A673 (cell line): ENCODE measurements around the gene NLGN3. TPM values are rescaled to one million over a fixed set of nuclear protein-coding genes. Genes with fewer than 3 reads are reported as not detected.
"Not testable (repeated sequence)": the region's sequence is repeated elsewhere in the genome, so short reads cannot be mapped to it uniquely, and the experiment has no call there.

Experiments
- BruUV-seq: library from RNA; stranded (reverse); fragments of 400-500 nt; replicated peaks from 2 replicates; lab custom pipeline; 2021; lab: Mats Ljungman, UMichigan
- CTCF ChIA-PET: fragments of 300-600 bp; sonication (Branson Sonifier 250); formaldehyde crosslinking; loops from one replicate; lab custom pipeline; 2022; ENCODE audit warnings: antibody characterized with exemption; lab: Charles Lee
- POLR2A ChIA-PET: fragments of 300-600 bp; sonication (Branson Sonifier 250); formaldehyde crosslinking; loops from one replicate; lab custom pipeline; 2022; ENCODE audit warnings: antibody characterized with exemption; ENCODE audit not compliant: low non-redundant PET; lab: Charles Lee
- DNase-seq: peaks from one replicate; pipeline ENCODE4 v3.0.0-alpha.2; 2015; ENCODE audit warnings: low spot score
- H3K27ac ChIP-seq: fragments of 200-600 bp; sonication (generic); 2 replicates; pipeline ENCODE4 v1.5.1; 2016; ENCODE audit warnings: mixed run types, low read depth, mild to moderate bottlenecking, mixed read lengths, antibody characterized with exemption, low read length; ENCODE audit not compliant: poor library complexity, severe bottlenecking
- H3K27me3 ChIP-seq: fragments of 200-600 bp; sonication (generic); replicated peaks from 2 replicates; pipeline ENCODE4 v1.6.1; 2017; ENCODE audit warnings: mixed run types, low read depth, mild to moderate bottlenecking, mixed read lengths, antibody characterized with exemption, low read length; ENCODE audit not compliant: insufficient read depth, poor library complexity
- H3K36me3 ChIP-seq: fragments of 200-600 bp; sonication (generic); 2 replicates; pipeline ENCODE4 v1.6.1; 2016; ENCODE audit warnings: mixed run types, mild to moderate bottlenecking, mixed read lengths, antibody characterized with exemption, low read length; ENCODE audit not compliant: insufficient read depth, poor library complexity, severe bottlenecking
- H3K4me1 ChIP-seq: fragments of 200-600 bp; sonication (generic); 2 replicates; pipeline ENCODE4 v1.6.1; 2017; ENCODE audit warnings: mixed run types, mild to moderate bottlenecking, mixed read lengths, antibody characterized with exemption, low read length; ENCODE audit not compliant: insufficient read depth, poor library complexity, severe bottlenecking
- H3K4me3 ChIP-seq: fragments of 200-600 bp; sonication (generic); 2 replicates; pipeline ENCODE4 v1.5.1; 2016; ENCODE audit warnings: low read depth, mixed run types, mild to moderate bottlenecking, mixed read lengths, low read length; ENCODE audit not compliant: poor library complexity, severe bottlenecking
- H3K9me3 ChIP-seq: fragments of 200-600 bp; sonication (generic); 2 replicates; pipeline ENCODE4 v1.6.1; 2016; ENCODE audit warnings: mixed run types, low read depth, mild to moderate bottlenecking, mixed read lengths, antibody characterized with exemption, low read length; ENCODE audit not compliant: poor library complexity, severe bottlenecking
- EZH2 ChIP-seq: fragments of 200-600 bp; sonication (generic); IDR thresholded peaks from 2 replicates; pipeline ENCODE4 v1.6.1; 2017; ENCODE audit warnings: borderline replicate concordance, low read depth, mild to moderate bottlenecking, mixed read lengths, antibody characterized with exemption, low read length; ENCODE audit not compliant: poor library complexity, severe bottlenecking
- intact Hi-C: fragments of 100-400 bp; cut with micrococcal nuclease; formaldehyde crosslinking; loops from one replicate; pipeline ENCODE4 v1.10.0; 2022; ENCODE audit not compliant: unreplicated experiment
- total RNA-seq: library from RNA; stranded (reverse); gene quantifications from 2 replicates; pipeline ENCODE4 v1.2.3, GENCODE V29; 2021
- TF ChIP-seq, protein P1 (sequence below): fragments of 300-800, 200-600 bp; sonication (generic); conservative IDR thresholded peaks from 2 replicates; pipeline ENCODE4 v1.5.1; 2017; ENCODE audit warnings: low read depth, mild to moderate bottlenecking, antibody characterized with exemption, low read length, moderate library complexity, mixed read lengths

The NLGN3 gene
- total RNA-seq, 1 experiment from 2014 or later = 1.2 TPM

DNA sequence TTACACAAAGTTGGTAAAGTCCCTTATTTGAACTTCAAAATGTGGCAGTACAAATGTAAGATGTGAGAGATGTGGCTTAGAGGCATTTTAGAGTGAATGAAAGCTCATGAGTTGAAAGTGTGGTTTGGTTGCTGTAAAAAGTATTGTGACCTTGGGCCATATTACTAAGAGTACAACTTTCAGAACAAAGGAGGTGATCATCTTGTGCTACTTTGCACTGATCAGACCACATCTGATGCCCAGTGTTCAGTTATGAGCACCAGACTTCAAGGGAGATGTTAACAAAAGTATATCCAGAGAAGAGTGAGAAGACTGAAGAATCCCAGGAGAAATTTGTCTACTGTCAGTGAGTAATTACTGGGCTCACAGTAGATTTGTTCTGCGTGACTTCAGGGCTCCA is 30.2 kb downstream of the NLGN3 start:
- no peaks in the 10 kb centered on the region for H3K27me3 ChIP-seq
- intact Hi-C loops = loop anchor here (5.0 kb wide), 1 partner anchor 77 kb away; the partner anchor contains the start of gene FOXO4
- H3K9me3 ChIP-seq = no peaks in the 10 kb centered on the region
- no peak for TF ChIP-seq EZH2
- CTCF ChIA-PET = no interaction called here
- H3K4me3 ChIP-seq = no peak overlapping the region
- BruUV-seq = no TSS peak
- no peaks in the 10 kb centered on the region for H3K4me1 ChIP-seq
- no peak overlapping the region for H3K27ac ChIP-seq
- H3K36me3 ChIP-seq = no peaks in the 10 kb centered on the region
- no peak for DNase-seq
- POLR2A ChIA-PET = no interaction called here

DNA sequence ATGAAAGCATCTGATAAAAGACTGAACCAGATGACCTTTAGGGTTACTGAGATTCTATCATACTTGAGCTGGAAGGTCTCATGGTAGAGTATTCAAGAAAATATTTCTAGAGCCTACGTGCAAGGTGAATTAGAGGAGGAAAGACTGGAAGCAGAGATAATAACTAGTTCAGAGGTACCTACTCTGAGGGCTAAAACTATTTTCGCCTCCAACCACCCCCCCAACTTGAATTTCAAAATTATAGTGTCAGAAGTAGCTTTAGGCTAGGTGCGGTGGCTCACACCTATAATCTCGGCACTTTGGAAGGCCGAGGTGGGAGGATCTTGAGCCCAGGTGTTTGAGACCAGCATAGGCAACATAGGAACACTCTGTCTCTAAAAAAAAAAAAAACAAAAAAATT is 30.9 kb downstream of the NLGN3 start:
- no peaks in the 10 kb centered on the region for H3K9me3 ChIP-seq
- BruUV-seq = no TSS peak
- ChIA-PET POLR2A (no interaction called here), CTCF (no interaction called here)
- no peak overlapping the region for H3K4me3 ChIP-seq
- H3K4me1 ChIP-seq = no peaks in the 10 kb centered on the region
- intact Hi-C loops = loop anchor here (5.0 kb wide), 1 partner anchor 78 kb away; the partner anchor contains the start of gene FOXO4
- TF ChIP-seq EZH2 = no peak
- TF ChIP-seq, protein P1, sequence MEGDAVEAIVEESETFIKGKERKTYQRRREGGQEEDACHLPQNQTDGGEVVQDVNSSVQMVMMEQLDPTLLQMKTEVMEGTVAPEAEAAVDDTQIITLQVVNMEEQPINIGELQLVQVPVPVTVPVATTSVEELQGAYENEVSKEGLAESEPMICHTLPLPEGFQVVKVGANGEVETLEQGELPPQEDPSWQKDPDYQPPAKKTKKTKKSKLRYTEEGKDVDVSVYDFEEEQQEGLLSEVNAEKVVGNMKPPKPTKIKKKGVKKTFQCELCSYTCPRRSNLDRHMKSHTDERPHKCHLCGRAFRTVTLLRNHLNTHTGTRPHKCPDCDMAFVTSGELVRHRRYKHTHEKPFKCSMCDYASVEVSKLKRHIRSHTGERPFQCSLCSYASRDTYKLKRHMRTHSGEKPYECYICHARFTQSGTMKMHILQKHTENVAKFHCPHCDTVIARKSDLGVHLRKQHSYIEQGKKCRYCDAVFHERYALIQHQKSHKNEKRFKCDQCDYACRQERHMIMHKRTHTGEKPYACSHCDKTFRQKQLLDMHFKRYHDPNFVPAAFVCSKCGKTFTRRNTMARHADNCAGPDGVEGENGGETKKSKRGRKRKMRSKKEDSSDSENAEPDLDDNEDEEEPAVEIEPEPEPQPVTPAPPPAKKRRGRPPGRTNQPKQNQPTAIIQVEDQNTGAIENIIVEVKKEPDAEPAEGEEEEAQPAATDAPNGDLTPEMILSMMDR = no peak
- H3K27me3 ChIP-seq = no peaks in the 10 kb centered on the region
- H3K36me3 ChIP-seq = no peaks in the 10 kb centered on the region
- H3K27ac ChIP-seq = no peak overlapping the region
- DNase-seq = no peak

DNA sequence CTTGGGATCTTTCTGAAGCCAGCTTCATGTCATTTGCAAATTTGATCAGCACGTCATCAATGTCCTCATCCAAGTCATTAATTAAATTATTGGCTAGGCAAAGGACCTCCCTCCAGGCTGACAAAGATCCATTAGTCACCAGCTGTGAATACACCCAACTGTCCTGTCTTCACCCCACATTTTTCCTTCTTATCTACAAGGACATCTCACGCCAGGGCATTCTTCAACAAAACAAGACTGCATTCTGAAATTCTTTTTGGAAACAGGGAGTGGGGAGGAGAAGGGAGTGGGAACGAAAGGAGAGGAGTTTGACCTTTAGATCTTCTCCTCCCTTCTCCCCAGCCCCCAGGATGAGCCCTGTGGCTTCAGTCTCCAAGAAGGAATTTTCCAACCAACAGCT is 32.7 kb downstream of the NLGN3 start:
- no peak for TF ChIP-seq EZH2
- POLR2A ChIA-PET = no interaction called here
- Histone ChIP-seq H3K9me3 (no peaks in the 10 kb centered on the region), H3K36me3 (no peaks in the 10 kb centered on the region), H3K27me3 (no peaks in the 10 kb centered on the region), H3K4me1 (peaks cover under 1% of the 10 kb centered on the region), H3K27ac (no peak overlapping the region), H3K4me3 (no peak overlapping the region)
- CTCF ChIA-PET = no interaction called here
- intact Hi-C loops = loop anchor here (5.0 kb wide), 1 partner anchor 80 kb away; the partner anchor contains the start of gene FOXO4
- no peak for DNase-seq
- no TSS peak for BruUV-seq

DNA sequence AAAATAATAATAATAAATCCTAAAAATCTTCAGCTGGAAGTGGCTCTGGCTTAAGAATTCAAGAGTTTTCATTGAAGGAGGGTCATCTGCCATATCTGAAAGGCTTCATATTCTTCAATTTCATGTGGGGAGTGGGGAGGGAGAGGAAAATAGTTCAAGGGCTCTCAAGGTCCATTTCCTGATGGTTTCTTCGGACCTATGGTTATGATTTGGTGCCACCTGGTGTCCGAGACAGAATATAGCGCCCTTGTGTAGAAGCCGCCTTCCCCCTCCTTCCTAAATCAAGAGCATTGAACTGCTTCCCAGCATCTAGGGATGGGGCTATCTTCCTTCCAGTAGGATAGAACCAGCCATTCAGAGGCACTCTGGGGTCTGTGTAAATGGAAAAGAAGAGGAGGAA is 34.3 kb downstream of the NLGN3 start:
- DNase-seq = peak; percentile 76
- intact Hi-C loops = loop anchor here (1.0 to 5.0 kb wide), 3 partner anchors 82 to 410 kb away; partner anchors contain the start of gene FOXO4
- BruUV-seq = no TSS peak
- ChIA-PET CTCF (no interaction called here), POLR2A (no interaction called here)
- TF ChIP-seq EZH2 = no peak
- TF ChIP-seq, protein P1 = peak; percentile 76
- no peaks in the 10 kb centered on the region for H3K9me3 ChIP-seq
- peaks cover 8% of the 10 kb centered on the region for H3K4me1 ChIP-seq
- H3K36me3 ChIP-seq = no peaks in the 10 kb centered on the region
- H3K27me3 ChIP-seq = no peaks in the 10 kb centered on the region
- H3K27ac ChIP-seq = no peak overlapping the region
- H3K4me3 ChIP-seq = no peak overlapping the region

DNA sequence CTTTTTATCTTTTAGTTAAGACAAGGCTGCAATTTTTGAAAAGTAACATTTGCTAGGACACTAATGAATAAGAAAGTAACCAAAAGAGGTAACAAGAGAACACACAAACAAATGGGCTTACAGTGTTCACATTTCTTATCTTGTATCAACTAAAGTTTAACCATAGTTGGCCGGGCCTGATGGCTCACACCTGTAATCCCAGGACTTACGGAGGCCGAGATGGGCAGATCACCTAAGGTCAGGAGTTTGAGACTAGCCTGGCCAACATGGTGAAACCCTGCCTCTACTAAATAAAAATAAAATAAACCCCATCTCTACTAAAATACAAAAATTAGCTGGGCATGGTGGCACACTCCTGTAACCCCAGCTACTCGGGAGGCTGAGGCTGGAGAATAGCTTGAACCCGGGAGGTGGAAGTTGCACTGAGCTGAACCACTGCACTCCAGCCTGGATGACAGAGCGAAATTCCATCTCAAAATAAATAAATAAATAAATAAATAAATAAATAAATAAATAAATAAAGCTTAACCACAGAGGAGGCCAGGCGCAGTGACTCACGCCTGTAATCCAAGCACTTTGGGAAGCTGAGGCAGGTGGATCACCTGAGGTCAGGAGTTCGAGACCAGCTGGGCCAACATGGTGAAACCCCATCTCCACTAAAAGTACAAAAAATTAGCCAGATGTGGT is 36.1 kb downstream of the NLGN3 start:
- POLR2A ChIA-PET = interaction anchor here (0.6 kb wide), 1 partner anchor 130 kb away, joined by 3 read pairs; no protein-coding TSS in a partner anchor
- intact Hi-C loops = not testable (repeated sequence)

More for the DNA sequence above, 36.1 kb downstream of the NLGN3 start:
- CTCF ChIA-PET, H3K4me1 ChIP-seq, H3K27me3 ChIP-seq, H3K9me3 ChIP-seq, H3K36me3 ChIP-seq, DNase-seq, H3K27ac ChIP-seq, H3K4me3 ChIP-seq, BruUV-seq: not testable (repeated sequence)
